UCSD-AML1 (cell line): Measurements from ENCODE around the gene IFITM10.

Experiments
- DNase-seq: peaks from one replicate; lab custom pipeline; 2025; ENCODE audit not compliant: unreplicated experiment; lab: John Stamatoyannopoulos, UW

The IFITM10 gene

GRCh38 chr11:1727096-1727690 lies 23.2 kb downstream of the IFITM10 start:
- DNase-seq, result no peak

DNA sequence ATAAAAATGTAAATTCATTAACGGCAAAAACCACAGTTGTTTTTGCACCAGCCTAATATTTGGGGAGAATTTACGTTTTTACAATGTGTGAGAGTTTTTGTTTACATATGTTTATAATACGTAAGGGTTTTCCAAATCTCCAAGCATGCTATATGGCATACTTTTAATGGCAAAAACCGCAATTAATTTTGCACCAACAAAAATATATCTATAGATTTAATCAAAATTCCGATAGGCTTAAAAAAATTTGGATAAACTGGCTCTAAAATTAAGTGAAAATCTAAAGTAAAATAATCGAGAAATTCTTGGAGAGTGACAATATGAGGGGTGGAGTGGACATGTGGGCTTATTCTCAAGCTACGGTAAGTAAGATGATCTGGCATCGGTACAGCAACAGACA lies 30.6 kb downstream of the IFITM10 start:
- no peak for DNase-seq

DNA sequence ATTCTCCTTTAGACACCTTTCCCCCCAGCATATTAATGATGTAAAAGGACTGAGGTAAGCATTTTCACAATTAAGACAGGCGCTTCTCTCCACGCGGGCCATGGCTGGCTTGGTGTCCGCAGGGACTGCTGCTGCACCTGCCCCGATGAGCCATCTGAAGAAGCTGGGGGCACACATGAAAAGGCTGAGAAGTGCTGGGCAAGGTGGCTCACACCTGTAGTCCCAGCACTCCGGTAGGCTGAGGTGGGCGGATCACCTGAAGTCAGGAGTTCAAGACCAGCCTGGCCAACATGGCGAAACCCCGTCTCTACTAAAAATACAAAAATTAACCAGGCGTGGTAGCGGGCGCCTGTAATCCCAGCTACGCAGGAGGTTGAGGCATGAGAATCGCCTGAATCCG lies 32.1 kb downstream of the IFITM10 start:
- no peak for DNase-seq

DNA sequence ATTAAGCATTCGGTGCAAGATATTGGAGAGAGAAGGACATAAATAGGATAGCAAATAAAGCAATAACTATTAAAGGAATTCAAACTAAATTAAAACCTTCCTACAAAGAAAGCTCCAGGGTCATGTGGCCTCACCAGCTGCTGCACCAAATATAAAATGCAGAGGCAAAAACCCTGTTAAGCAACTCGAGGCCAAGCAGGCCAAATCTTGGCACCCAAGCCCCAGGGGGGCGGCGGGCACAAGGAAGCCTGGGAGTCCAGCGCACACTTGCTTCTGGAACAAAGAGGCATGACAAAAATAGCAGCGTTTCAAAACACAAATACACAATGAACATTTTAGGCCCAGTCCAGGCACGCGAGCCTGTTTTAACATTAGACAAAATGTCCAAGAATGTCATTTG lies 32.6 kb downstream of the IFITM10 start:
- DNase-seq, result no peak

DNA sequence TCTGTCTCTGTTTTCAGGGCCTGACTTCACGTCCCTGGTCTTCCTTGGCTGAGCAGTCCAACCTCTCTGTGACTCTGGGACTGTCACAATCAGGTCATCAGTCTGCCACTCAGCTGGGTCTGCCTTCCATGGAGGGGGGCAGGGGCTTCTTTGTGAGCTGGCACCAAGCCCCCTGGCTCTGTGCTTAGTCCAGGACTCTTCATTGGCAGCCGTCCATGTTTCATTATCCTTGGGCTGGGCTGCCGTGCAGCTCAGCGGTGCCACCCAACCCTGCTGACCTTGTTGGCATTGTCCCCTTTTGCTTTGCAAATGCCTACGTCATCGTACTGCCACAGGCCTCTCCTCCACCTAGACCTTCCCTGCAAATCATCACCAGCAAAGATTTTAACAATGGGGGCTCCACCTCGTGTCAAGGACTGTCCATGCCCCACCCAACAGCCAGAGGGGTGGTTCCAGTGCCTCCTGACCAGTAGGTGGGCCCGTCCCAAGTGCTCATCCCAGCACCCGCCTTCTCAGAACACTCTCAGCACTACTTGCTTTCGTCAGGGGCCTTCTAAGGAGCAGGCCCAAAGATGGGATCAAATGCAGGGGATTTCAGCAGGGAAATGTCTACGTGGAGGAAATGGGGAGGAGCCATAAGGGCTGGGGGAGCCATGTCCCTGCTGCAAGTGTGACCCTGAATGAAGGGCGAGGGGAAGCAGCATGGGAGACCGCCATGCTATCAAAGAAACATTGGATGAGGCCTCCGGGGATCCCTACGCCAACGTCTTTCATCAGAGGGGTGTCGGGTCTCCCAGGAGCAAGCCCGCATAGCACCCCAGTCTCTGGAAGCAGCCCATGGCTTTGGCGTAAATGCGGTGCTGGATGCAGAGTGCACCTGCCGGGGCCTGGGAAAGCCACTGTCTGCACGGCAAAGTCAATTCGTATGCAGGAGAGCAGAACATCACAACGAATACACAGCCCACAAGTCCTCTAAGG lies 35.2 kb downstream of the IFITM10 start:
- no peak for DNase-seq

DNA sequence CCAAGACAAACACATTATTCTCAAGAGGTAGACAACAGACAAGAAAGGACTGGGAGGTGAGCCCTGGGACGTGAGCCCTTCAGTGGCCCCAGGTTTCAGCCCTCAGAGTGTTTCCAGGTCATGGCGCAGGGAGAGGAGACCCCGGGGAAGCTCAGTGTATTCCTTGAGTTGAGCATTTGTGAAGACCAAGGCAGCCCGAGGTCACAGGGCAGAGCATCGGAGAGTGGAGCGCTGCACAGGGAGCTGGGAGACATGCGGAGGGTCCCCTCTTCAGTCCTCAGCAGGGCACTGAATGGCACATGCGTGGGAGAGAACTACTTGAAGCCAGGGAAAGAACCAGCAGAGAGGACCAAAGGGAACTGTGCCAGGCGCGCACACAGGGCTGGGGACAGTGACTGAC lies 41.7 kb downstream of the IFITM10 start:
- no peak for DNase-seq

DNA sequence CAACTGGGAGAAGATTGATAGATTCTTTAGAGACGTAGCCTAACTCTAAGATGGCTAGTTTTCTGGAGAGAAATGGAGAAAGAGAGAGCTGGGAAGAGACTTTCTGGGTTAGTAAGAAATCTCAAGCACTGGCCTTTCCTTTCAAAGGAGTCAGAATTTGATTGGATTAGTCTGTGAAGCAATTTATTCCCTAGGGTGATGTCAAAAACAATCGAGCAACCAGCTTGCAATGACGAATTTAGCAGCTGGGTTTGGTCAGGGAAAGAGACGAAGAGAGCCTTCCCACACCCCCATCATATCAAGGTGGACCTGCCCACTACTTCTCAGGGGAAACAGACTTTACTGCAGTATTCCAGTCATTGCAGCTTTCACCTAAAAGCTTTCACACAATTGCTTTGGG lies 42.6 kb downstream of the IFITM10 start:
- no peak for DNase-seq

- peak; percentile 78 for DNase-seq
Observed at GRCh38 chr11:1706634-1707400, 43.6 kb downstream of the IFITM10 start.

DNA sequence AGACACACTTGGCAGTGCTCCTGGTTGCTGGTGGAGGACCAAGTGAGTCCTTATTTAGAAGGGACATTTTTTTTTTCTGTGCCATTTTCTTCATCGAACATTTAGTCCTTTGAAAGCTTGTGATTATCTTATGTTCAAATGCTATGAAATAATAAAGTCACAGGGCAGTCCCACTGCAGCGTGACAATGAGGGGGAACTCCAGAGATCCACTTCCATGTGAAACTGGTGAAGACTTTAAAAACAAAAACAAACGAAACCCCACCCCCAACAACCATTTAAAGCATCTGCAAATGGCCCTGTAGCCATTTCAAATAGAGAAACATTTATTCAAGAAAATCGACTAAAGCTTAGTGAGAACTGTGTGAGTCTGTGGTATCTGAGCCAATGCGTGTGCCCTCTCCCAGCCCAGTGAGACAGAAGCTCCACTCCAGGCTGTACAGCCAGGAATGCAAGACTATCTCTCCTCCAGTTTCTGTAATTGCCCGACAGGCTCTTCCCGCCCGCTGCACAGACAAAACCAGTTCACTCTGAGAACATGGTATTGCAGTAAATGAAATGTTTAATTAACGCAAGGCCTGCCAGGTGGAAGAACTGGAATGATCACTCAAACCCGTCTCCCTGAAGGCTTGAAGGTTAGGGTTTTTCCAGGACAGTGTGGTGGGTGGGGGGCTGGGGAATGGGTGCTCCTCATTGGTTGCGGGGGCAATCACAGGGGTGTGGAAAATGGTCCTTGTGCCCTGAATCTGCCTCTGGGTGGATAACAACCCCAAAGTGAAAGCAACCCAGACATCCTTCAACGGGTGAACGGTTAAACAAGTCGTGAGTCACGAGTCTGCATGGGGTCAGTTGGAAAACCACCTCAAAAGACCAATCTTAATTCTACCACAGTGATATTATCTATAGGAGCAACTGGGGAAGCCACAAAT lies 45.0 kb downstream of the IFITM10 start:
- DNase-seq, result no peak

DNA sequence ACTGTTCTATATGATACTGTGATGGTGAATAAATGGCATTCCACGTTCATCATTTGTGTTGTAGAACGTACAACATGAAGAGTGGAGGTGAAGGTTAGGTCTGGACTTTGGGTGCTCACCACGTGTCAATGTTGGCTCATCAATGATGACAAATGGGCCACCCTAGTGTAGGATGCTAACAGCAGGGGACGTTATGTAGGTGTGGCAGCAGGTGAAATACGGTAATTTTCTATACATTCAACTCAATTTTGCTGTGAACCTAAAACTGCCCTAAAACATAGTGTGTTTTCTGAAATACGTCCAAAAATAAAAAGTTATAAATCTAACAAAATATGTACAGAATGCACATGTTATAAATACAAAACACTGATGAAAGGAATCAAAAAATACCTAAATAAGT lies 47.2 kb downstream of the IFITM10 start:
- DNase-seq, result no peak

DNA sequence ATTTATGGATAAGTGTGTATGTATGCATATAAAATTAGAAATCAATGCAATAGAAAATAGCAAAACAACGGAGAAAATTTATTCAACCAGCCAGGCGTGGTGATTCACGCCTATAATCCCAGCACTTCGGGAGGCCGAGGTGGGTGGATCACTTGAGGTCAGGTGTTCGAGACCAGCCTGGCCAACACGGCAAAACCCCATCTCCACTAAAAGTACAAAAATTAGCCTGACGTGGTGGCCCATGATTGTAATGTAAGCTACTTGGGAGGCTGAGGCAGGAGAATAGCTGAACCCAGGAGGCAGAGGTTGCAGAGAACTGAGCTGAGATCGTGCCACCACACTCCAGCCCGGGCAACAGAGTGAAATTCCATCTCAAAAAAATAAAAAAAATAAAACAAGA lies 47.9 kb downstream of the IFITM10 start:
- no peak for DNase-seq

GRCh38 chr11:1701091-1701807 lies 49.1 kb downstream of the IFITM10 start:
- DNase-seq, result no peak

DNA sequence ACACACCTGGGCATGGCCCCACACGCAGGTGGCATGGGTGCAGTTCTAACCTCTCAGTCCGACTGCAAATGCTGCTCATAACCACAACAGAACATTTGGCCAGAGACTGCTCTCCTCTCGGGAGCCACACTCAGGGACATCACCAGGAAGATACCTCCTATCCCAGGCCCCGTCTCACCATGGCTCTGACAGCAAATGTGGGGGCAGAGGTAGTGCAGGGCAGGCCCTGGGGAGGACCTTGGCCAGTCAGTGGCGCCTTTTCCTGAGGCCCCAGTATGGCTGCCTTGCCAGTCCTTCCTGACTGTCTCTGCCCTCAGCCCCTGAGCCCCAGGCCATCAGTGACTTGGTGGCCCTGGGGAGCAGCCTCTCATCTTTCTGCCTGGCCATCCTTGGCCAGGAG lies 50.6 kb downstream of the IFITM10 start:
- DNase-seq, result no peak

GRCh38 chr11:1696608-1697570 lies 53.5 kb downstream of the IFITM10 start, which contains the start of gene KRTAP5-6:
Gene KRTAP5-6, plus strand, starts transcription at chr11:1697195. Its CDS starts 51 bp downstream, at chr11:1697246.
- DNase-seq, result no peak

DNA sequence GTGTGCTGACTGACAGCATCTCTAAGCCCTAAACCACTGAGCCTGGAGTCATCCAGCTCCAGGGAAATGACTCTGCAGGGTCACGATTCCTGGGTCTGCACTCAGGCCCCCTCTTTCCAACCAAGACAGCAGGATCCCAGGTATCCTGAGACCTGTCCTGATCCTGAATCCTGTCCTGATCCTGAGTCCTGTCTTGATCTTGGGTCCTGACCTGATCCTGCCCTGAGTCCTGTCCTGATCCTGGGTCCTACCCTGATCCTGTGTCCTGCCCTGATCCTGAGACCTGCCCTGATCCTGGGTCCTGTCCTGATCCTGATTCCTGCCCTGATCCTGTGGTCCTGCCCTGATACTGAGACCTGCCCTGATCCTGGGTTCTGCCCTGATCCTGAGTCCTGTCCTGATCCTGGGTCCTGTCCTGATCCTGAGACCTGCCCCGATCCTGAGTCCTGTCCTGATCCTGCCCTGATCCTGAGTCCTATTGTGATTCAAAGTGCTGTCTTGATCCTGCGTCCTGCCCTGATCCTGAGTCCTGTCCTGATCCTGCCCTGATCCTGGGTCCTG lies 54.8 kb downstream of the IFITM10 start:
- no peak for DNase-seq

DNA sequence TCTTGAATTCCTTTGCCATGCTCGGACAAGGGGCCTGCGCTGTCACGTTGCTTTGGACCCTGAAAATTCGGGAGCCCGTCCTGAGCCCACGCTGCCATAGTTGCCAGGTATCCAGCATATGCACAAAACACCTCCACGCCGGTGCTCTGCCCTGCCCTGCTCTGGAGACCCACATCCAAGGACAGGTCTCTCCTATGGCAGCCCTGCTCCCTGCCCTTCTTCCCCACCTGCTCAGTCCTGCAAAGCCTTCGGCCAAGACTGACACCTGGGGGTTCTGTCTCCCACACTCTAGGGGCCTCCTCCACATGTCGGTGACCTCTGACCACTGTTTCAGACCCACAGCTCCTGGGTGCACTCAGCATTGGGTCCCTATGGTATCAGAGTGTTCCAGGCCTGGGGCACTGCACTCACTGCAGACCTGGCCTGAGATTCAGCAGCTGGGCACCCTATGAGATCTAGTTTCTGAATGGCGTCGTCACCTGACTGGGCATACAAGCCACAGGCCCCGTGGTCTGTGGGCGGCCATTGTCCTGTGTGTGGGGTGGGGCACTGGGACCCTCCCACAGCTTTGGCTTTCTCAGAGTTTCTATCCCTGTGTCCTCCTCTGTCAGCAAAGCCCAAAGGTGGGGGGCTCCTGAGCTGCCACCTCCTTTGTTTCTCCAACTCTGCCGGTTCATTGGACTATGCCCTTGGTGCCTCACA lies 55.4 kb downstream of the IFITM10 start:
- no peak for DNase-seq

- DNase-seq, result peak; percentile 91
Observed at GRCh38 chr11:1694064-1694845, 56.1 kb downstream of the IFITM10 start.
